HepG2 (cell line): ENCODE results near the gene SEPTIN12. TPM values are rescaled to one million over a fixed set of nuclear protein-coding genes. Genes with fewer than 3 reads are reported as not detected.

ENCODE experiments used
- ATAC-seq: fragments of 200-7000 bp; cut with Tn5 transposase; 3 replicates; pipeline ENCODE4 v1.9.1; 2020; ENCODE audit warnings: mild to moderate bottlenecking, moderate library complexity
- BruUV-seq: library from RNA; stranded (reverse); fragments of 400-500 nt; replicated peaks from 2 replicates; lab custom pipeline; 2021; lab: Mats Ljungman, UMichigan
- CTCF ChIA-PET: fragments of 300-600 bp; formaldehyde crosslinking; extraction: SDS; loops from one replicate; lab custom pipeline; 2021; ENCODE audit warnings: low total read pairs, inconsistent platforms, low intra/inter-chr PET ratio; lab: Yijun Ruan, JAX
- POLR2A ChIA-PET: fragments of 350-600 bp; sonication (Branson Sonifier 250); formaldehyde crosslinking; loops from one replicate; lab custom pipeline; 2020; ENCODE audit warnings: antibody characterized with exemption, inconsistent platforms; lab: Yijun Ruan, JAX
- DNase-seq: peaks from one replicate; pipeline ENCODE4 v3.0.0-alpha.2; 2015; ENCODE audit warnings: low spot score
- FAIRE-seq: peaks from 3 replicates; lab custom pipeline; 2011; peaks lifted over from hg19 to GRCh38; lab: Jason Lieb, UNC
- H2AFZ ChIP-seq: one replicate; pipeline ENCODE4 v1.6.1; 2011; ENCODE audit warnings: low read length, inconsistent platforms
- H3K27ac ChIP-seq: fragments of 300-600 bp; 3 replicates; pipeline ENCODE4 v1.8.0; 2011; ENCODE audit warnings: mixed run types, mild to moderate bottlenecking, mixed read lengths, low read length, inconsistent platforms; ENCODE audit not compliant: insufficient read depth; ENCODE audit errors: extremely low read length
- H3K27me3 ChIP-seq, 2 experiments: fragments of 200-600 bp in 1 of 2; 2 replicates in 1 of 2; 3 replicates in 1 of 2; pipeline versions ENCODE4 v1.6.0 to v1.8.0; 2011; ENCODE audit warnings: low read length in 2 of 2, mild to moderate bottlenecking in 2 of 2, moderate library complexity in 2 of 2, inconsistent platforms in 1 of 2; ENCODE audit not compliant: insufficient read depth in 2 of 2, control insufficient read depth in 1 of 2
- H3K36me3 ChIP-seq, 2 experiments: fragments of 200-600 bp in 1 of 2; replicated peaks in 1 of 2; 2 replicates in 1 of 2; 3 replicates in 1 of 2; pipeline versions ENCODE4 v1.5.1 to v1.8.0; 2011; ENCODE audit warnings: low read length in 2 of 2, inconsistent platforms in 1 of 2; ENCODE audit not compliant: insufficient read depth in 2 of 2, control insufficient read depth in 1 of 2
- H3K4me1 ChIP-seq: 2 replicates; pipeline ENCODE4 v1.5.1; 2012; ENCODE audit warnings: low read length, inconsistent platforms; ENCODE audit not compliant: insufficient read depth
- H3K4me2 ChIP-seq: 2 replicates; pipeline ENCODE4 v1.6.0; 2011; ENCODE audit warnings: low read depth, low read length, inconsistent platforms
- H3K4me3 ChIP-seq, 3 experiments: fragments of 200-600 bp in 1 of 3; sonication (generic), shearing (Covaris generic) in 1 of 3; replicated peaks in 1 of 3; 2 replicates each; pipeline ENCODE4 v1.5.1; 2011 to 2016; ENCODE audit warnings: low read length in 3 of 3, inconsistent platforms in 2 of 3, low read depth in 2 of 3, mild to moderate bottlenecking in 2 of 3, control low read depth in 1 of 3, mixed read lengths in 1 of 3; ENCODE audit not compliant: insufficient read depth in 1 of 3
- H3K79me2 ChIP-seq: one replicate; pipeline ENCODE4 v1.6.1; 2011; ENCODE audit warnings: low read length, inconsistent platforms; ENCODE audit not compliant: insufficient read depth
- H3K9ac ChIP-seq: 2 replicates; pipeline ENCODE4 v1.6.0; 2011; ENCODE audit warnings: mild to moderate bottlenecking, low read depth, low read length, inconsistent platforms; ENCODE audit not compliant: insufficient read depth
- H3K9me3 ChIP-seq: 2 replicates; pipeline ENCODE4 v1.5.1; 2012; ENCODE audit warnings: mild to moderate bottlenecking, low read length
- H4K20me1 ChIP-seq: 2 replicates; pipeline ENCODE4 v1.6.0; 2011; ENCODE audit warnings: inconsistent platforms, mild to moderate bottlenecking, low read length, moderate library complexity; ENCODE audit not compliant: insufficient read depth
- ADNP ChIP-seq: sonication (generic); formaldehyde crosslinking; IDR thresholded peaks from 2 replicates; pipeline ENCODE4 v1.4.0; 2020; ENCODE audit warnings: missing genetic modification reagents
- FOXC1 ChIP-seq: sonication (generic); formaldehyde crosslinking; IDR thresholded peaks from 2 replicates; pipeline ENCODE4 v1.8.0; 2022; ENCODE audit warnings: mild to moderate bottlenecking, missing genetic modification reagents, borderline replicate concordance
- FOXJ3 ChIP-seq: sonication (generic); formaldehyde crosslinking; IDR thresholded peaks from 2 replicates; pipeline ENCODE4 v1.4.0; 2020; ENCODE audit warnings: missing genetic modification reagents, mild to moderate bottlenecking, borderline replicate concordance
- HMG20A ChIP-seq: IDR thresholded peaks from 2 replicates; pipeline ENCODE4 v1.6.1; 2016; ENCODE audit warnings: borderline replicate concordance
- HNRNPL ChIP-seq: fragments of 200-400 bp; formaldehyde crosslinking; IDR thresholded peaks from 2 replicates; pipeline ENCODE4 v1.6.1; 2017; ENCODE audit warnings: mild to moderate bottlenecking, low read depth, low read length
- HOXA9 ChIP-seq: sonication (generic); formaldehyde crosslinking; IDR thresholded peaks from 2 replicates; pipeline ENCODE4 v1.8.1; 2022; ENCODE audit warnings: missing genetic modification reagents, mild to moderate bottlenecking, moderate library complexity, borderline replicate concordance
- ISL2 ChIP-seq: sonication (generic); formaldehyde crosslinking; IDR thresholded peaks from 2 replicates; pipeline ENCODE4 v1.5.0; 2020; ENCODE audit warnings: missing genetic modification reagents
- KDM2A ChIP-seq: sonication (generic); formaldehyde crosslinking; IDR thresholded peaks from 2 replicates; pipeline ENCODE4 v1.4.0; 2020; ENCODE audit warnings: low read depth, missing genetic modification reagents, borderline replicate concordance
- KLF16 ChIP-seq, 2 experiments: sonication (generic) in 1 of 2; formaldehyde crosslinking in 1 of 2; IDR thresholded peaks; 2 replicates each; pipeline versions ENCODE4 v1.6.1 to v1.8.0; 2016 to 2023; ENCODE audit warnings: missing genetic modification reagents in 2 of 2, missing compliant biosample characterization in 1 of 2
- MED1 ChIP-seq: sonication (generic); formaldehyde crosslinking; IDR thresholded peaks from 2 replicates; pipeline ENCODE4 v1.4.0; 2020; ENCODE audit warnings: missing genetic modification reagents
- MTF2 ChIP-seq: sonication (generic); formaldehyde crosslinking; IDR thresholded peaks from 2 replicates; pipeline ENCODE4 v1.5.0; 2020; ENCODE audit warnings: missing genetic modification reagents, borderline replicate concordance
- NR2C2 ChIP-seq: sonication (generic); formaldehyde crosslinking; IDR thresholded peaks from 2 replicates; pipeline ENCODE4 v1.4.0; 2020; ENCODE audit warnings: missing genetic modification reagents, mild to moderate bottlenecking, moderate library complexity, borderline replicate concordance
- PCBP2 ChIP-seq: fragments of 200-400 bp; formaldehyde crosslinking; optimal IDR thresholded peaks from 2 replicates; pipeline ENCODE3; 2018; ENCODE audit warnings: low read length, low read depth; ENCODE audit not compliant: poor library complexity, severe bottlenecking
- SOX13 ChIP-seq, 3 experiments: fragments of 450-650 bp in 1 of 3; sonication (generic) in 1 of 3; formaldehyde crosslinking in 1 of 3; IDR thresholded peaks in 2 of 3; conservative IDR thresholded peaks in 1 of 3; 2 replicates each; pipeline versions ENCODE4 v1.5.0 to v1.6.1; 2016 to 2020; ENCODE audit warnings: antibody characterized with exemption in 1 of 3, mild to moderate bottlenecking in 1 of 3, missing compliant biosample characterization in 1 of 3, missing genetic modification reagents in 1 of 3, moderate library complexity in 1 of 3
- TEAD3 ChIP-seq: optimal IDR thresholded peaks from 2 replicates; pipeline ENCODE3; 2016; ENCODE audit warnings: borderline replicate concordance
- THAP11 ChIP-seq: IDR thresholded peaks from 2 replicates; pipeline ENCODE4 v1.6.1; 2016; ENCODE audit warnings: missing biosample characterization, missing genetic modification reagents
- ZMYM3 ChIP-seq: sonication (generic); formaldehyde crosslinking; IDR thresholded peaks from 2 replicates; pipeline ENCODE4 v1.5.1; 2020; ENCODE audit warnings: mild to moderate bottlenecking, missing genetic modification reagents
- ZNF563 ChIP-seq: sonication (generic); formaldehyde crosslinking; IDR thresholded peaks from 2 replicates; pipeline ENCODE4 v1.8.0; 2022; ENCODE audit warnings: mild to moderate bottlenecking, moderate library complexity, missing genetic modification reagents
- ZNF569 ChIP-seq: sonication (generic); formaldehyde crosslinking; IDR thresholded peaks from 2 replicates; pipeline ENCODE4 v1.5.0; 2020; ENCODE audit warnings: mild to moderate bottlenecking, missing genetic modification reagents, moderate library complexity, borderline replicate concordance
- ZNF777 ChIP-seq: sonication (generic); formaldehyde crosslinking; IDR thresholded peaks from 2 replicates; pipeline ENCODE4 v1.4.0; 2020; ENCODE audit warnings: missing genetic modification reagents
- WGBS: methylation state at CpG from one replicate; pipeline ENCODE4 v1.1.6; 2017; ENCODE audit warnings: low lambda C conversion rate; 5-methylcytosine and 5-hydroxymethylcytosine counted together
- in situ Hi-C: cut with HindIII; loops from 2 replicates; pipeline ENCODE4 v1.10.0; 2017; ENCODE audit warnings: low pct_unique_long_range_greater_than_20kb; ENCODE audit not compliant: extremely low pct_ligation_motif_present
- intact Hi-C: fragments of 100-400 bp; cut with micrococcal nuclease; formaldehyde crosslinking; loops from one replicate; pipeline ENCODE4 v1.10.0; 2022; ENCODE audit not compliant: unreplicated experiment
- polyA plus RNA-seq, 8 experiments: library from polyadenylated mRNA; depleted of rRNA in 3 of 8; stranded (reverse) in 7 of 8; unstranded in 1 of 8; fragments of >200 nt; fragmentation: Illumina TruSeq in 4 of 8; extraction: Trizol in 4 of 8; gene quantifications; 2 replicates each; pipeline versions ENCODE4 v1.2.1 to v1.2.3, GENCODE V29; 2011 to 2016; ENCODE audit warnings: low read depth in 4 of 8, missing spikeins in 1 of 8, mixed read lengths in 1 of 8; ENCODE audit not compliant: insufficient read depth in 1 of 8
- total RNA-seq, 5 experiments: library from RNA; depleted of rRNA; stranded (reverse); fragments of >200 nt; fragmentation: Illumina TruSeq; extraction: Trizol; gene quantifications; 2 replicates each; pipeline ENCODE4 v1.2.3, GENCODE V29; 2016; ENCODE audit warnings: low read depth in 1 of 5
- TF ChIP-seq, protein P1 (sequence below): sonication (generic); formaldehyde crosslinking; IDR thresholded peaks from 2 replicates; pipeline ENCODE4 v1.4.0; 2020; ENCODE audit warnings: missing genetic modification reagents
- TF ChIP-seq, protein P2 (sequence below): IDR thresholded peaks from 2 replicates; pipeline ENCODE4 v1.6.1; 2016; ENCODE audit warnings: mild to moderate bottlenecking, missing biosample characterization, missing genetic modification reagents

The SEPTIN12 gene
- total and polyA plus RNA-seq, 2 of the 13 experiments (the other 11 are each of a cell fraction or from before 2014, with no cell fraction given), result 0.22 TPM; not detected in 1

DNA sequence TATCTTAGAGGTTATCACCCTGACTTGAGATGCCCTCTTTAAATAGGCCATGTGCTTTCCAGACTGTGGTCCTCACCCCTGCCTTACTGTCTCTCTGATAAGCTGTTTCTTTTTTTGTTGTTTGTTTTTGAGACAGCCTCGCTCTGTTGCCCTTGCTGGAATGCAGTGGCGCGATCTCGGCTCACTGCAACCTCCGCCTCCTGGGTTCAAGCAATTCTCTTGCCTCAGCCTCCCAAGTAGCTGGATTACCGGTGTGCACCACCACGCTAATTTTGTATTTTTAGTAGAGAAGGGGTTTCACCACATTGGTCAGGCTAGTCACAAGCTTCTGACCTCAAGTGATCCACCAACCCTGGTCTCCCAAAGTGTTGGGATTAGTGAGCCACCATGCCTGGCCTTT lies 765 bp upstream of the SEPTIN12 start:
- FAIRE-seq (no peak), ATAC-seq (peak; percentile 13), DNase-seq (no peak)
- Histone ChIP-seq H2AFZ (no peak overlapping the region), H3K4me2 (peak overlapping the region; percentile 88), H3K36me3 (no peaks in the 10 kb centered on the region), H3K79me2 (no peaks in the 10 kb centered on the region), H3K4me1 (peaks cover 82% of the 10 kb centered on the region), H3K27ac (peak overlapping the region; percentile 22), H4K20me1 (no peaks in the 10 kb centered on the region), H3K9ac (peak overlapping the region; percentile 11), H3K27me3 (no peaks in the 10 kb centered on the region; a peak in 1 of 5 replicates), H3K9me3 (no peaks in the 10 kb centered on the region), H3K4me3 (peak overlapping the region in 2 of 3 experiments; percentile 9 to 67; a peak in 3 of 6 replicates)
- ChIA-PET POLR2A (interaction anchor here (0.8 to 3.0 kb wide), 5 partner anchors 12 to 156 kb away, joined by 3 to 17 read pairs (median 5); partner anchors contain the start of genes ANKS3, DNAAF8 and ROGDI), CTCF (interaction anchor here (0.9 kb wide), 1 partner anchor 136 kb away, joined by 3 read pairs; no protein-coding TSS in a partner anchor)
- BruUV-seq, result no TSS peak
- intact Hi-C loops, result no loop called here
- WGBS, result under 1% methylated on average over 7 of the region's 7 CpGs
- in situ Hi-C loops, result no loop called here
- TF ChIP-seq KLF16 (CRISPR knock-in tag; IDR thresholded peaks at IDR 0.05) (no peak), ZNF569 (no peak), HMG20A (CRISPR knock-in tag) (no peak), KDM2A (CRISPR knock-in tag) (no peak), PCBP2 (no peak), ZMYM3 (peak; percentile 89), MED1 (CRISPR knock-in tag) (no peak), FOXJ3 (CRISPR knock-in tag) (0 out of 2 replicates have a peak, but pooled peaks have one; percentile 6), ISL2 (CRISPR knock-in tag) (0 out of 2 replicates have a peak, but pooled peaks have one; percentile 2), FOXC1 (no peak), ADNP (peak; percentile 28; the same call in 1 of the 2 replicates), TEAD3 (peak; percentile 33), SOX13 (IDR thresholded peaks at IDR 0.05) (no peak), SOX13 (CRISPR knock-in tag; conservative IDR thresholded peaks at IDR 0.05 in 1 of 2, IDR thresholded peaks at IDR 0.05 in 1 of 2) (no peak), NR2C2 (CRISPR knock-in tag) (no peak), THAP11 (CRISPR knock-in tag) (no peak; the same call in 1 of the 2 replicates), ZNF777 (0 out of 2 replicates have a peak, but pooled peaks have one; percentile 11), HOXA9 (no peak), MTF2 (CRISPR knock-in tag) (no peak), ZNF563 (CRISPR knock-in tag) (no peak), HNRNPL (no peak)
- TF ChIP-seq, protein P1, sequence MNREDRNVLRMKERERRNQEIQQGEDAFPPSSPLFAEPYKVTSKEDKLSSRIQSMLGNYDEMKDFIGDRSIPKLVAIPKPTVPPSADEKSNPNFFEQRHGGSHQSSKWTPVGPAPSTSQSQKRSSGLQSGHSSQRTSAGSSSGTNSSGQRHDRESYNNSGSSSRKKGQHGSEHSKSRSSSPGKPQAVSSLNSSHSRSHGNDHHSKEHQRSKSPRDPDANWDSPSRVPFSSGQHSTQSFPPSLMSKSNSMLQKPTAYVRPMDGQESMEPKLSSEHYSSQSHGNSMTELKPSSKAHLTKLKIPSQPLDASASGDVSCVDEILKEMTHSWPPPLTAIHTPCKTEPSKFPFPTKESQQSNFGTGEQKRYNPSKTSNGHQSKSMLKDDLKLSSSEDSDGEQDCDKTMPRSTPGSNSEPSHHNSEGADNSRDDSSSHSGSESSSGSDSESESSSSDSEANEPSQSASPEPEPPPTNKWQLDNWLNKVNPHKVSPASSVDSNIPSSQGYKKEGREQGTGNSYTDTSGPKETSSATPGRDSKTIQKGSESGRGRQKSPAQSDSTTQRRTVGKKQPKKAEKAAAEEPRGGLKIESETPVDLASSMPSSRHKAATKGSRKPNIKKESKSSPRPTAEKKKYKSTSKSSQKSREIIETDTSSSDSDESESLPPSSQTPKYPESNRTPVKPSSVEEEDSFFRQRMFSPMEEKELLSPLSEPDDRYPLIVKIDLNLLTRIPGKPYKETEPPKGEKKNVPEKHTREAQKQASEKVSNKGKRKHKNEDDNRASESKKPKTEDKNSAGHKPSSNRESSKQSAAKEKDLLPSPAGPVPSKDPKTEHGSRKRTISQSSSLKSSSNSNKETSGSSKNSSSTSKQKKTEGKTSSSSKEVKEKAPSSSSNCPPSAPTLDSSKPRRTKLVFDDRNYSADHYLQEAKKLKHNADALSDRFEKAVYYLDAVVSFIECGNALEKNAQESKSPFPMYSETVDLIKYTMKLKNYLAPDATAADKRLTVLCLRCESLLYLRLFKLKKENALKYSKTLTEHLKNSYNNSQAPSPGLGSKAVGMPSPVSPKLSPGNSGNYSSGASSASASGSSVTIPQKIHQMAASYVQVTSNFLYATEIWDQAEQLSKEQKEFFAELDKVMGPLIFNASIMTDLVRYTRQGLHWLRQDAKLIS (CRISPR knock-in tag), result no peak
- TF ChIP-seq, protein P2, sequence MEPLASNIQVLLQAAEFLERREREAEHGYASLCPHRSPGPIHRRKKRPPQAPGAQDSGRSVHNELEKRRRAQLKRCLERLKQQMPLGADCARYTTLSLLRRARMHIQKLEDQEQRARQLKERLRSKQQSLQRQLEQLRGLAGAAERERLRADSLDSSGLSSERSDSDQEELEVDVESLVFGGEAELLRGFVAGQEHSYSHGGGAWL (CRISPR knock-in tag), result no peak
